OCI-M1 (cell line): ENCODE results near the gene UBE2O.
"Not testable (repeated sequence)": the region's sequence is repeated elsewhere in the genome, so short reads cannot be mapped to it uniquely, and the experiment has no call there.

Experiments used
- DNase-seq: peaks from one replicate; lab custom pipeline; 2025; lab: John Stamatoyannopoulos, UW

The UBE2O gene

GRCh38 chr17:76370261-76370993, 82.5 kb downstream of the UBE2O start:
- no peak for DNase-seq

- DNase-seq: no peak
Measured at GRCh38 chr17:76369804-76370203, 83.1 kb downstream of the UBE2O start.

- no peak for DNase-seq
Measured at GRCh38 chr17:76369379-76369778, 83.6 kb downstream of the UBE2O start.

- DNase-seq: no peak
Measured at GRCh38 chr17:76368545-76368944, 84.4 kb downstream of the UBE2O start.

GRCh38 chr17:76367642-76368041, 85.3 kb downstream of the UBE2O start:
- DNase-seq: no peak

GRCh38 chr17:76366247-76366646, 86.7 kb downstream of the UBE2O start:
- no peak for DNase-seq

- peak; percentile 48 for DNase-seq
Measured at GRCh38 chr17:76365256-76365903, 87.6 kb downstream of the UBE2O start.

- DNase-seq: no peak
Measured at GRCh38 chr17:76363107-76363842, 89.7 kb downstream of the UBE2O start.

- no peak for DNase-seq
Measured at GRCh38 chr17:76360461-76360860, 92.5 kb downstream of the UBE2O start.

GRCh38 chr17:76359776-76360175, 93.2 kb downstream of the UBE2O start:
- not testable (repeated sequence) for DNase-seq

GRCh38 chr17:76359375-76359774, 93.6 kb downstream of the UBE2O start:
- no peak for DNase-seq

- no peak for DNase-seq
Measured at GRCh38 chr17:76357597-76358158, 95.3 kb downstream of the UBE2O start.

GRCh38 chr17:76356803-76357456, 96.0 kb downstream of the UBE2O start:
- DNase-seq: no peak

- DNase-seq: peak; percentile 97
Measured at GRCh38 chr17:76354747-76355310, 98.1 kb downstream of the UBE2O start.

- no peak for DNase-seq
Measured at GRCh38 chr17:76354317-76354729, 98.6 kb downstream of the UBE2O start.

GRCh38 chr17:76353599-76354316, 99.2 kb downstream of the UBE2O start, which contains the start of gene PRPSAP1:
Gene PRPSAP1, minus strand, starts transcription at chr17:76353916. Its CDS starts 213 bp downstream, at chr17:76353703.
- peak; percentile 97 for DNase-seq

GRCh38 chr17:76353004-76353598, 99.9 kb downstream of the UBE2O start:
- DNase-seq: peak; percentile 25

- no peak for DNase-seq
Measured at GRCh38 chr17:76351526-76352071, 101.4 kb downstream of the UBE2O start.

GRCh38 chr17:76350463-76350862, 102.5 kb downstream of the UBE2O start:
- DNase-seq: no peak

- not testable (repeated sequence) for DNase-seq
Measured at GRCh38 chr17:76346936-76347335, 106.0 kb downstream of the UBE2O start.
